Liver (tissue), 9 donors: ENCODE results near the gene VDAC1. TPM values are rescaled to one million over a fixed set of nuclear protein-coding genes. Genes with fewer than 3 reads are reported as not detected.

Experiments used
- DNase-seq: peaks from one replicate; pipeline ENCODE4 v3.0.0-alpha.2; 2017; ENCODE audit warnings: low spot score
- H3K27ac ChIP-seq, 2 donors: one replicate each; pipeline ENCODE4 v1.7.0; 2013; ENCODE audit warnings: inconsistent platforms in 2 of 2, low read length in 2 of 2, control low read depth in 1 of 2, low read depth in 1 of 2, mild to moderate bottlenecking in 1 of 2
- H3K27me3 ChIP-seq, 4 donors: one replicate each; pipeline versions ENCODE4 v1.6.1 to v1.7.0; 2013; ENCODE audit warnings: low read length in 3 of 4, inconsistent platforms in 1 of 4, mild to moderate bottlenecking in 1 of 4, moderate library complexity in 1 of 4; ENCODE audit not compliant: control insufficient read depth in 4 of 4, insufficient read depth in 4 of 4
- H3K36me3 ChIP-seq, 4 donors: one replicate each; pipeline versions ENCODE4 v1.6.1 to v1.7.0; 2013; ENCODE audit warnings: low read length in 3 of 4, mild to moderate bottlenecking in 3 of 4, low read depth in 1 of 4, moderate library complexity in 1 of 4; ENCODE audit not compliant: control insufficient read depth in 4 of 4, insufficient read depth in 3 of 4
- H3K4me1 ChIP-seq, 4 donors: one replicate each; pipeline versions ENCODE4 v1.6.1 to v1.7.0; 2013; ENCODE audit warnings: low read length in 3 of 4, mild to moderate bottlenecking in 3 of 4, moderate library complexity in 1 of 4; ENCODE audit not compliant: control insufficient read depth in 4 of 4, insufficient read depth in 4 of 4
- H3K4me3 ChIP-seq, 3 donors: one replicate each; pipeline versions ENCODE4 v1.6.1 to v1.7.0; 2013; ENCODE audit warnings: low read length in 3 of 3, control low read depth in 1 of 3, low read depth in 1 of 3, mild to moderate bottlenecking in 1 of 3
- H3K9ac ChIP-seq, 2 donors: one replicate each; pipeline ENCODE4 v1.7.0; 2013; ENCODE audit warnings: low read length in 2 of 2, mild to moderate bottlenecking in 2 of 2, moderate library complexity in 2 of 2, control low read depth in 1 of 2, low read depth in 1 of 2
- H3K9me3 ChIP-seq, 4 donors: one replicate each; pipeline versions ENCODE4 v1.6.1 to v1.7.0; 2013; ENCODE audit warnings: low read length in 3 of 4; ENCODE audit not compliant: control insufficient read depth in 4 of 4
- EGR1 ChIP-seq, 2 donors: IDR thresholded peaks; 2 replicates each; pipeline ENCODE4 v1.6.1; 2016 to 2018; ENCODE audit warnings: antibody characterized with exemption in 2 of 2, low read depth in 2 of 2
- FOXA1 ChIP-seq: IDR thresholded peaks from 2 replicates; pipeline ENCODE4 v1.6.1; 2016; ENCODE audit warnings: antibody characterized with exemption
- FOXA2 ChIP-seq: IDR thresholded peaks from 2 replicates; pipeline ENCODE4 v1.6.1; 2016; ENCODE audit warnings: antibody characterized with exemption
- GABPA ChIP-seq, 2 donors: IDR thresholded peaks in 1 of 2; conservative IDR thresholded peaks in 1 of 2; 2 replicates each; pipeline ENCODE4 v1.6.1; 2016; ENCODE audit warnings: antibody characterized with exemption in 2 of 2, mild to moderate bottlenecking in 1 of 2, moderate library complexity in 1 of 2
- HNF4A ChIP-seq, 2 donors: conservative IDR thresholded peaks; 2 replicates each; pipeline ENCODE4 v1.6.1; 2016; ENCODE audit warnings: antibody characterized with exemption in 2 of 2, mild to moderate bottlenecking in 2 of 2
- HNF4G ChIP-seq: IDR thresholded peaks from 2 replicates; pipeline ENCODE4 v1.6.1; 2016; ENCODE audit warnings: antibody characterized with exemption
- JUND ChIP-seq, 2 donors: IDR thresholded peaks; 2 replicates each; pipeline ENCODE4 v1.6.1; 2016; ENCODE audit warnings: antibody characterized with exemption in 2 of 2
- NR2F2 ChIP-seq: IDR thresholded peaks from 2 replicates; pipeline ENCODE4 v1.6.1; 2016; ENCODE audit warnings: antibody characterized with exemption
- RAD21 ChIP-seq, 2 donors: IDR thresholded peaks; 2 replicates each; pipeline ENCODE4 v1.6.1; 2016; ENCODE audit warnings: antibody characterized with exemption in 2 of 2, mild to moderate bottlenecking in 2 of 2
- RXRA ChIP-seq, 2 donors: IDR thresholded peaks; 2 replicates each; pipeline ENCODE4 v1.6.1; 2017 to 2018; ENCODE audit warnings: antibody characterized with exemption in 2 of 2, mild to moderate bottlenecking in 1 of 2
- SP1 ChIP-seq: IDR thresholded peaks from 2 replicates; pipeline ENCODE4 v1.6.1; 2018; ENCODE audit warnings: antibody characterized with exemption, mild to moderate bottlenecking
- TAF1 ChIP-seq: conservative IDR thresholded peaks from 2 replicates; pipeline ENCODE4 v1.6.1; 2016; ENCODE audit warnings: antibody characterized with exemption, mild to moderate bottlenecking
- YY1 ChIP-seq: IDR thresholded peaks from 2 replicates; pipeline ENCODE4 v1.6.1; 2016; ENCODE audit warnings: antibody characterized with exemption, mild to moderate bottlenecking
- WGBS: extraction: QIAGEN DNeasy Blood & Tissue Kit; methylation state at CpG from one replicate; pipeline ENCODE4 v1.1.7; 2013; 5-methylcytosine and 5-hydroxymethylcytosine counted together
- polyA plus RNA-seq, 2 donors: library from polyadenylated mRNA; stranded (reverse) in 1 of 2; unstranded in 1 of 2; fragments of 200-250 nt in 1 of 2; fragments of >200 nt in 1 of 2; fragmentation: Nextera tagmentation in 1 of 2; extraction: Ambion mirVana in 1 of 2; gene quantifications; one replicate each; pipeline versions ENCODE4 v1.2.1 to v1.2.3, GENCODE V29; 2013 to 2015
- total RNA-seq, 2 donors: library from RNA; depleted of rRNA; stranded (reverse); fragments of >200 nt; gene quantifications; one replicate each; pipeline ENCODE4 v1.2.3, GENCODE V29; 2014
- TF ChIP-seq, protein P1 (sequence below): IDR thresholded peaks from 2 replicates; pipeline ENCODE4 v1.6.1; 2016; ENCODE audit warnings: antibody characterized with exemption
- TF ChIP-seq, protein P2 (sequence below): IDR thresholded peaks from 2 replicates; pipeline ENCODE4 v1.6.1; 2016; ENCODE audit warnings: antibody characterized with exemption
- TF ChIP-seq, protein P3 (sequence below): IDR thresholded peaks from 2 replicates; pipeline ENCODE4 v1.6.1; 2016; ENCODE audit warnings: antibody characterized with exemption
- TF ChIP-seq, protein P4 (sequence below): IDR thresholded peaks from 2 replicates; pipeline ENCODE4 v1.6.1; 2016; ENCODE audit warnings: antibody characterized with exemption, mild to moderate bottlenecking
- TF ChIP-seq, protein P5 (sequence below): fragments of 150-350 bp; IDR thresholded peaks from 2 replicates; pipeline ENCODE4 v1.5.1; 2017; ENCODE audit warnings: improper control_type of control experiment, low read depth, low read length; ENCODE audit not compliant: missing input control
- donor health status: healthy.
- donor health status: healthy.
- donor health status: healthy.
- donor health status: healthy.
- donor health status: healthy.

The VDAC1 gene
- total and polyA plus RNA-seq, 4 donors = 85.4 to 139 (median 121) TPM

DNA sequence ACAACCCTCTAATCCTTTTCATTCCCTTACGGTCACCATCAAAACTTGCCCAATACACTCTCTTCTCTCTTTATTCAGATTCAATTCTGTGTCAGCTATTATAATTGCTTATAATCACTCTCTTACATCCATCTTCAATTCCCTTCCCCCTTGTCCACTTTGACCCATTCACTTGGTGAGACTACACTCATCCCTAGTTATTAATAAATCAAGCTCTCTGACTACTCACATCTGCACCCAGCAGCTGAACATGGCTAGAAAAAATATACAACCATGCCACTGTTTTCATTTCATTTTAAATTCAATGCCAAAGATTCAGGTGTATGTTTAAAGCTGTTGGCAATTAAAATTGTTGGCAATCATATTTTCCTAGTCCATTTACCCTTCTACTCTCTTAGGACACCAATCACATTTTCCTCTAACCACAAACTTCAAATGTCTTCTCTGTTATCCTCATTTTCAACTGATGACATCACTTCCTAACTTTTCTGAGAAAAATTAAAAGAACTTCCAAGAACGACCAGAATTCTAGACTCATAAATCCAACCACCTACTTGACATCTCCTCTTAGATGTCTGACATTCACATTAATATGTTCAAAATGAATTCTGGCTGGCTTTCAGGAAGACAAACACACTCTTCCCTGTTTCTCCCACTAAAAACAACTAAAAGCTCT lies 41.8 kb downstream of the VDAC1 start:
- no peak for DNase-seq
- no peak overlapping the region for H3K4me3 ChIP-seq
- H3K27me3 ChIP-seq = no peaks in the 10 kb centered on the region
- TF ChIP-seq, protein P1, sequence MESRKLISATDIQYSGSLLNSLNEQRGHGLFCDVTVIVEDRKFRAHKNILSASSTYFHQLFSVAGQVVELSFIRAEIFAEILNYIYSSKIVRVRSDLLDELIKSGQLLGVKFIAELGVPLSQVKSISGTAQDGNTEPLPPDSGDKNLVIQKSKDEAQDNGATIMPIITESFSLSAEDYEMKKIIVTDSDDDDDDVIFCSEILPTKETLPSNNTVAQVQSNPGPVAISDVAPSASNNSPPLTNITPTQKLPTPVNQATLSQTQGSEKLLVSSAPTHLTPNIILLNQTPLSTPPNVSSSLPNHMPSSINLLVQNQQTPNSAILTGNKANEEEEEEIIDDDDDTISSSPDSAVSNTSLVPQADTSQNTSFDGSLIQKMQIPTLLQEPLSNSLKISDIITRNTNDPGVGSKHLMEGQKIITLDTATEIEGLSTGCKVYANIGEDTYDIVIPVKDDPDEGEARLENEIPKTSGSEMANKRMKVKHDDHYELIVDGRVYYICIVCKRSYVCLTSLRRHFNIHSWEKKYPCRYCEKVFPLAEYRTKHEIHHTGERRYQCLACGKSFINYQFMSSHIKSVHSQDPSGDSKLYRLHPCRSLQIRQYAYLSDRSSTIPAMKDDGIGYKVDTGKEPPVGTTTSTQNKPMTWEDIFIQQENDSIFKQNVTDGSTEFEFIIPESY = no peak
- no peak for TF ChIP-seq FOXA1
- no peaks in the 10 kb centered on the region for H3K9me3 ChIP-seq
- peaks cover under 1 to 5% (median 4%) of the 10 kb centered on the region in 4 donors for H3K36me3 ChIP-seq
- H3K27ac ChIP-seq = no peak overlapping the region
- no peak overlapping the region for H3K9ac ChIP-seq
- 83% methylated on average over 2 of the region's 2 CpGs for WGBS
- peaks cover 0 to 10% (median 8%) of the 10 kb centered on the region in 4 donors for H3K4me1 ChIP-seq

DNA sequence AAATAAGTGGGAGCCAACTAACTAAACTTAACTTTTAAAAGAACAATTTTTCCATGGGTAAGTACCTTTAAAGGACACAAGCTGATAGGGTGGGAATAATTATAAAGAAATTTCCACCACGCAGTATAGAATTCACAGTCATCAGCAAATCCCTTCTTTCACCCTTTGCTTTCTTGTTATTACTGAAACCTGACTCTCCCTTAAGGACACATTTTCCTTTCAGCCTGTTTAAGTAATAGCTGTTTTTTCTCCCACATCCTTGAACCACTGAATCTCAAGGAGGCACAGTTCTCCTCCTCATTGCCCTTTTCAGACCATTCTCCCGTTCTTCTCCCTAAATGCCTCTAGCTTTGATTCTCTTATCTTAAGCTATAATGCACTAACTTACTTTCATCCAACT lies 42.6 kb downstream of the VDAC1 start:
- Histone ChIP-seq H3K27me3 (no peaks in the 10 kb centered on the region), H3K4me1 (peaks cover 0 to 4% (median 2%) of the 10 kb centered on the region in 4 donors), H3K9ac (no peak overlapping the region), H3K4me3 (no peak overlapping the region), H3K9me3 (no peaks in the 10 kb centered on the region), H3K36me3 (peaks cover 2 to 9% (median 4%) of the 10 kb centered on the region in 4 donors), H3K27ac (no peak overlapping the region)
- no peak for TF ChIP-seq SP1
- TF ChIP-seq, protein P2, sequence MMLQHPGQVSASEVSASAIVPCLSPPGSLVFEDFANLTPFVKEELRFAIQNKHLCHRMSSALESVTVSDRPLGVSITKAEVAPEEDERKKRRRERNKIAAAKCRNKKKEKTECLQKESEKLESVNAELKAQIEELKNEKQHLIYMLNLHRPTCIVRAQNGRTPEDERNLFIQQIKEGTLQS = no peak
- TF ChIP-seq YY1 = no peak
- TF ChIP-seq NR2F2 = no peak
- TF ChIP-seq, protein P3, sequence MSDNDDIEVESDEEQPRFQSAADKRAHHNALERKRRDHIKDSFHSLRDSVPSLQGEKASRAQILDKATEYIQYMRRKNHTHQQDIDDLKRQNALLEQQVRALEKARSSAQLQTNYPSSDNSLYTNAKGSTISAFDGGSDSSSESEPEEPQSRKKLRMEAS = no peak
- no peak for TF ChIP-seq GABPA (IDR thresholded peaks at IDR 0.05 in 1 of 2, conservative IDR thresholded peaks at IDR 0.05 in 1 of 2)
- TF ChIP-seq RAD21 (IDR thresholded peaks at IDR 0.05) = no peak
- TF ChIP-seq RXRA (IDR thresholded peaks at IDR 0.05) = no peak
- no peak for TF ChIP-seq JUND (IDR thresholded peaks at IDR 0.05)
- no peak for TF ChIP-seq HNF4A (conservative IDR thresholded peaks at IDR 0.05)
- TF ChIP-seq, protein P4, sequence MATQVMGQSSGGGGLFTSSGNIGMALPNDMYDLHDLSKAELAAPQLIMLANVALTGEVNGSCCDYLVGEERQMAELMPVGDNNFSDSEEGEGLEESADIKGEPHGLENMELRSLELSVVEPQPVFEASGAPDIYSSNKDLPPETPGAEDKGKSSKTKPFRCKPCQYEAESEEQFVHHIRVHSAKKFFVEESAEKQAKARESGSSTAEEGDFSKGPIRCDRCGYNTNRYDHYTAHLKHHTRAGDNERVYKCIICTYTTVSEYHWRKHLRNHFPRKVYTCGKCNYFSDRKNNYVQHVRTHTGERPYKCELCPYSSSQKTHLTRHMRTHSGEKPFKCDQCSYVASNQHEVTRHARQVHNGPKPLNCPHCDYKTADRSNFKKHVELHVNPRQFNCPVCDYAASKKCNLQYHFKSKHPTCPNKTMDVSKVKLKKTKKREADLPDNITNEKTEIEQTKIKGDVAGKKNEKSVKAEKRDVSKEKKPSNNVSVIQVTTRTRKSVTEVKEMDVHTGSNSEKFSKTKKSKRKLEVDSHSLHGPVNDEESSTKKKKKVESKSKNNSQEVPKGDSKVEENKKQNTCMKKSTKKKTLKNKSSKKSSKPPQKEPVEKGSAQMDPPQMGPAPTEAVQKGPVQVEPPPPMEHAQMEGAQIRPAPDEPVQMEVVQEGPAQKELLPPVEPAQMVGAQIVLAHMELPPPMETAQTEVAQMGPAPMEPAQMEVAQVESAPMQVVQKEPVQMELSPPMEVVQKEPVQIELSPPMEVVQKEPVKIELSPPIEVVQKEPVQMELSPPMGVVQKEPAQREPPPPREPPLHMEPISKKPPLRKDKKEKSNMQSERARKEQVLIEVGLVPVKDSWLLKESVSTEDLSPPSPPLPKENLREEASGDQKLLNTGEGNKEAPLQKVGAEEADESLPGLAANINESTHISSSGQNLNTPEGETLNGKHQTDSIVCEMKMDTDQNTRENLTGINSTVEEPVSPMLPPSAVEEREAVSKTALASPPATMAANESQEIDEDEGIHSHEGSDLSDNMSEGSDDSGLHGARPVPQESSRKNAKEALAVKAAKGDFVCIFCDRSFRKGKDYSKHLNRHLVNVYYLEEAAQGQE = no peak
- TF ChIP-seq, protein P1 = no peak
- TF ChIP-seq EGR1 (IDR thresholded peaks at IDR 0.05; ENCODE audit: low read depth in 2 of 2) = no peak
- no peak for TF ChIP-seq HNF4G
- no peak for TF ChIP-seq TAF1
- TF ChIP-seq, protein P5, sequence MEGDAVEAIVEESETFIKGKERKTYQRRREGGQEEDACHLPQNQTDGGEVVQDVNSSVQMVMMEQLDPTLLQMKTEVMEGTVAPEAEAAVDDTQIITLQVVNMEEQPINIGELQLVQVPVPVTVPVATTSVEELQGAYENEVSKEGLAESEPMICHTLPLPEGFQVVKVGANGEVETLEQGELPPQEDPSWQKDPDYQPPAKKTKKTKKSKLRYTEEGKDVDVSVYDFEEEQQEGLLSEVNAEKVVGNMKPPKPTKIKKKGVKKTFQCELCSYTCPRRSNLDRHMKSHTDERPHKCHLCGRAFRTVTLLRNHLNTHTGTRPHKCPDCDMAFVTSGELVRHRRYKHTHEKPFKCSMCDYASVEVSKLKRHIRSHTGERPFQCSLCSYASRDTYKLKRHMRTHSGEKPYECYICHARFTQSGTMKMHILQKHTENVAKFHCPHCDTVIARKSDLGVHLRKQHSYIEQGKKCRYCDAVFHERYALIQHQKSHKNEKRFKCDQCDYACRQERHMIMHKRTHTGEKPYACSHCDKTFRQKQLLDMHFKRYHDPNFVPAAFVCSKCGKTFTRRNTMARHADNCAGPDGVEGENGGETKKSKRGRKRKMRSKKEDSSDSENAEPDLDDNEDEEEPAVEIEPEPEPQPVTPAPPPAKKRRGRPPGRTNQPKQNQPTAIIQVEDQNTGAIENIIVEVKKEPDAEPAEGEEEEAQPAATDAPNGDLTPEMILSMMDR = no peak
- TF ChIP-seq FOXA2 = no peak
- TF ChIP-seq FOXA1 = no peak
- DNase-seq = no peak
- WGBS = 93% methylated on average over 2 of the region's 2 CpGs
